ENCODE measurements around the gene ITIH5. TPM values are rescaled to one million over a fixed set of nuclear protein-coding genes. Genes with fewer than 3 reads are reported as not detected.

Gene ITIH5
- total and polyA plus RNA-seq, 2 donors = 97.6 to 113 TPM

DNA sequence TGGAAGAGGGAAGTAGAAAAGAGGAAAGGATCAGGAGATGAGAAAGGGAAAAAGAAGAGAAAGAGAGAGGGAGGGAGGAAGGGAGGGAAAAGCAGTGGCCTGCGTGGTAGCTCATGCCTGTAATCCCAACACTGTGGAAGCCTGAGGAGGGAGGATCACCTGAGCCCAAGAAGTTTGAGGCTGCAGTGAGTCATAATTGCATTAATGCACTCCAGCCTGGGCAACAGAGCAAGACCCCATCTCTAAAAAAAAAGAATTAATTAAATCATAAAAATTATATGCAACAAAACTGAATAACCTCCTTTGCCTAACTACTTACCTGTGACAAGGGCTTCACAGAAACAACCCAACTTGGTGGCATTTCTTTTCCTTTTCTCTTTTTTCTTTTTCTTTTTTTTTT, 148.1 kb downstream of the ITIH5 start:
- DNase-seq (ENCODE audit: extremely low spot score) = no peak
- no peaks in the 10 kb centered on the region for H3K36me3 ChIP-seq (ENCODE audit: insufficient read depth)
- 88% methylated on average over 1 of the region's 1 CpG for WGBS
- no peak overlapping the region for H3K4me3 ChIP-seq (ENCODE audit: low read depth, low read length)
- peaks cover 1% of the 10 kb centered on the region for H3K4me1 ChIP-seq (ENCODE audit: insufficient read depth)
- no peak overlapping the region for H3K27ac ChIP-seq (ENCODE audit: low read depth)

DNA sequence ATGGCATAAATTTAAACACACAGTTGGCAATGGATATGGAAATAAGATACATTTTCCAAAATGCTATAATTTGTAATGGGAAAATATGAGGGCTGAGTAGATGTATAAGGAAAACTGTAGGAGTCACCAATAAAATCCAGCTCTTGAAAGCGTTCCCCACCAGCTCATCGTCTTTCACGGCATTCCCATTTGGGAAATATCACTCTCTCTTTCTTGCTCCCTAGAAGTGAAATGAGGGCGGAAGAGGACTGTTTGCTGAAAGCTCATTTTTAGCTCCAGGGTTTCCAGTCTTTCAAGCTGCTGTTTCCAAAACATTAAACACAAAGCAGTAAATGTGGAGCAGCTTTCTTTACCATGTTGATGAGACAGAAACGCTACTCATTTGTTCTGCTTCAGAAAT, 151.3 kb downstream of the ITIH5 start:
- Histone ChIP-seq H3K4me1 (ENCODE audit: insufficient read depth) (peaks cover 1% of the 10 kb centered on the region), H3K4me3 (ENCODE audit: low read depth, low read length) (no peak overlapping the region), H3K27ac (ENCODE audit: low read depth) (no peak overlapping the region), H3K36me3 (ENCODE audit: insufficient read depth) (no peaks in the 10 kb centered on the region)
- WGBS = 46% methylated on average over 5 of the region's 5 CpGs
- DNase-seq (ENCODE audit: extremely low spot score) = peak; percentile 20

DNA sequence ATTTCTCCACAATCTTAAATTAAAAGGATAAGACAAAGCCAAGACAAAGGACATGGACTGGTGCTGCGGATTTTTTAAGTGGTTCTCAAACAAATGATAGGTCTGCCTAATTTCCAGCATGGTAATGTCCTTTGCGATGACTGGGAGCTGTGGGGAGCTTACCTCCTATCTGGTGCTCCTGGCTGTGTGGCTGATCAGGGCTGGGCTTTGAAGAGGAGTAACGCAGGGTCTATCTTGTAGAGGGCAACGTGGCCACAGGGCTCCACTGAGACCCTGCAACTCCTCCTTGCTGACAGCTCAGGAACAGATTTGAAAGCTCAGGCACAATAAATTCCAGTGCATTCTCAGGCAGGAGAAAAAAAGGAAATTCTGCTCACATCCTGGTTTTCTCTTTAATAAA, 152.8 kb downstream of the ITIH5 start:
- DNase-seq (ENCODE audit: extremely low spot score) = no peak
- no peak overlapping the region for H3K27ac ChIP-seq (ENCODE audit: low read depth)
- 51% methylated on average over 4 of the region's 4 CpGs for WGBS
- no peaks in the 10 kb centered on the region for H3K36me3 ChIP-seq (ENCODE audit: insufficient read depth)
- H3K4me3 ChIP-seq (ENCODE audit: low read depth, low read length) = no peak overlapping the region
- H3K4me1 ChIP-seq (ENCODE audit: insufficient read depth) = peaks cover 1% of the 10 kb centered on the region

DNA sequence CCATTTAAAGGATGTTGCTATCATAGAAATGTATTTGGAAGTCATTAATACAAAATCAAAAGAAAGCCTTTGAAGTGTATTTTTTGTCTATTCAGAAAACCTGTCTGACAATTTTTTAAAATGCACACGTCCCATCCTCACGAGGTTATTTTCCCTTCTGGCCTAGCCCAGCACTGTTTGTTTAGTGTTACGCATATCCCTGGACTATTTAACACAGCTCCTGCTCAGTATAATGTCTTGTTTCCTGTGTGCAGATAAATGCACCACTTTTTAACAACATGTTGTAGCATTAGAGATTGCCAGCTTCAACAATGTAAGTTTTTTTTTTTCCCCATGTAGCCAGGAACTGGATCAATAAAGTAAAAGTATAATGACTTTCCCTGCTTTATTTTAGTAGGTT, 153.3 kb downstream of the ITIH5 start:
- Histone ChIP-seq H3K4me3 (ENCODE audit: low read depth, low read length) (no peak overlapping the region), H3K27ac (ENCODE audit: low read depth) (no peak overlapping the region), H3K36me3 (ENCODE audit: insufficient read depth) (no peaks in the 10 kb centered on the region), H3K4me1 (ENCODE audit: insufficient read depth) (peaks cover 1% of the 10 kb centered on the region)
- DNase-seq (ENCODE audit: extremely low spot score) = no peak
- 71% methylated on average over 3 of the region's 3 CpGs for WGBS

DNA sequence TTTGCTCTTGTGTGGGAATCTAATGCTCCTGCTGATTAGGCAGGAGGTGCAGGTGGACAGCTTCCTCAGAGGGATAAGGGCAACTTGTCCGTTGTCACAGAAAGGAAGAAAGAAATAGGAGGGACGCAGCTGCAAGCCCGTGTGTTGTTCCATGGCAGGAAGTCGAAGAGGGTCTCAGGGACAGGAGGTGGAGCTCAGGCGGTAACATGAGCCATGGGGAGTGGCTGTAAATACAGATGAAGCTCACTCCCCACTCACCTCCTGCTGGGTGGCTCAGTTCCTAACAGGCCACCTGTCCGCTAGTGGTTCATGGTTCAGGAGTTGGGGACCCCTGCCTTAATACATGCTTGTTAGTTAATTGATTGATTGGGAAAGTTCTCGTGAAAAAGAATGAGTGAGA, 154.3 kb downstream of the ITIH5 start:
- 85% methylated on average over 7 of the region's 7 CpGs for WGBS
- Histone ChIP-seq H3K4me3 (ENCODE audit: low read depth, low read length) (no peak overlapping the region), H3K36me3 (ENCODE audit: insufficient read depth) (no peaks in the 10 kb centered on the region), H3K4me1 (ENCODE audit: insufficient read depth) (peaks cover 1% of the 10 kb centered on the region), H3K27ac (ENCODE audit: low read depth) (no peak overlapping the region)
- DNase-seq (ENCODE audit: extremely low spot score) = no peak

DNA sequence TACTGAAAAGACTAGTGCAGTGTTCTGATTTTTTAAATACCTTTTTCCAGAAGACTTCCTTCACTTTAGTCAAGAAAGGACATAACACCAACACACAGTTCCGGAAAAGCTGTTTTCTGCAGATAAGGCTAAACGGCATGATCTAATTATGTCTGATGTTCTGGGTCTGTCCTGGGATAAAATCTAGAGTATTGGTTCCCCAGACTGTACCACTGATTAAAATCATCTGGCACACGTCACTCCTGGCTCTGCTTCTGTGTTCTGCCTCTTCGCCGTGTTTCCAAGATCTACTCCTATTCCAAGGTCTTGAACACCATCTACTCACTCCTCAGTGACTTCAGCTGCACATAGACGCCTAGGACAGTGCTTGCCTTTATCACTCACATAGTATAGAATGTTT, 155.2 kb downstream of the ITIH5 start:
- no peak for DNase-seq (ENCODE audit: extremely low spot score)
- no peaks in the 10 kb centered on the region for H3K36me3 ChIP-seq (ENCODE audit: insufficient read depth)
- WGBS = 69% methylated on average over 6 of the region's 6 CpGs
- H3K27ac ChIP-seq (ENCODE audit: low read depth) = no peak overlapping the region
- H3K4me3 ChIP-seq (ENCODE audit: low read depth, low read length) = no peak overlapping the region
- H3K4me1 ChIP-seq (ENCODE audit: insufficient read depth) = peaks cover 1% of the 10 kb centered on the region

Other genes with a start within 250 kb of the ITIH5 start
- 0.16 TPM for gene ITIH2, start 36.4 kb upstream of the ITIH5 start, total RNA-seq
- 0.20 TPM for gene ITIH2, start 36.4 kb upstream of the ITIH5 start, polyA plus RNA-seq
- gene KIN, start 121.0 kb upstream of the ITIH5 start, total RNA-seq = 15.9 TPM
- 8.0 TPM for gene KIN, start 121.0 kb upstream of the ITIH5 start, polyA plus RNA-seq
- gene ATP5F1C, start 121.2 kb upstream of the ITIH5 start, total RNA-seq = 254 TPM
- 262 TPM for gene ATP5F1C, start 121.2 kb upstream of the ITIH5 start, polyA plus RNA-seq
- gene TAF3, start 151.5 kb upstream of the ITIH5 start, total RNA-seq = 3.8 TPM
- gene TAF3, start 151.5 kb upstream of the ITIH5 start, polyA plus RNA-seq = 7.5 TPM